Measurements from ENCODE around the gene PRSS50.

Gene PRSS50

DNA sequence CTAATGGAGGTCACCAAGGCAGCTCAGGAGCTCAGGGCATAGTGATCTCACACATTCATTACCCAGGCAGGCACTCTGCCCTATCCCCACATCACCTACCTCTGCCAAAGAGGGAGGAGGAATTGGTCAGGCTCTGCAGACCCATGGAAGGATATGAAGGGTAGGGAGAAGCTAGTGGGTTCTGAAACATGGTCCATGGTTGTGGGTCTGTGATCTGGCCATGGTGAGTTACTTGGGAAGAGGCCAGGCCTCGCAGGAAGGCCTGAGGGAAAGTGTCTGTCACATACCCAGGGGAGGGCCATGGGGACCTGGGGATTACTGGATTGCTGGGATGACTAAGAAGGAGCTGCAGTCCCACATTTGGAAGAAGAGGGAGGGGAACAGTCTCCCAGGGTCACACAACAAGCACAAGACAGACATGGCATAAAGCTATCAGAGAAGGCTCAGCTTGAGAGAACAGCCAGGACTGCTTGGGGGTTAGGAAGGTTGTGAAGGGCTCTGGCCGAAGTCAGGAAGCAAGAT lies 1.4 kb upstream of the PRSS50 start:
- DNase-seq (ENCODE audit: low read depth in 1 of 2, low spot score in 1 of 2): no peak
- no peak for TF ChIP-seq JUND (IDR thresholded peaks at IDR 0.05; ENCODE audit: low read depth)
- in situ Hi-C loops (cut with HindIII; ENCODE audit: low pct_unique_long_range_greater_than_20kb, low sequenced_read_pairs): no loop called here

DNA sequence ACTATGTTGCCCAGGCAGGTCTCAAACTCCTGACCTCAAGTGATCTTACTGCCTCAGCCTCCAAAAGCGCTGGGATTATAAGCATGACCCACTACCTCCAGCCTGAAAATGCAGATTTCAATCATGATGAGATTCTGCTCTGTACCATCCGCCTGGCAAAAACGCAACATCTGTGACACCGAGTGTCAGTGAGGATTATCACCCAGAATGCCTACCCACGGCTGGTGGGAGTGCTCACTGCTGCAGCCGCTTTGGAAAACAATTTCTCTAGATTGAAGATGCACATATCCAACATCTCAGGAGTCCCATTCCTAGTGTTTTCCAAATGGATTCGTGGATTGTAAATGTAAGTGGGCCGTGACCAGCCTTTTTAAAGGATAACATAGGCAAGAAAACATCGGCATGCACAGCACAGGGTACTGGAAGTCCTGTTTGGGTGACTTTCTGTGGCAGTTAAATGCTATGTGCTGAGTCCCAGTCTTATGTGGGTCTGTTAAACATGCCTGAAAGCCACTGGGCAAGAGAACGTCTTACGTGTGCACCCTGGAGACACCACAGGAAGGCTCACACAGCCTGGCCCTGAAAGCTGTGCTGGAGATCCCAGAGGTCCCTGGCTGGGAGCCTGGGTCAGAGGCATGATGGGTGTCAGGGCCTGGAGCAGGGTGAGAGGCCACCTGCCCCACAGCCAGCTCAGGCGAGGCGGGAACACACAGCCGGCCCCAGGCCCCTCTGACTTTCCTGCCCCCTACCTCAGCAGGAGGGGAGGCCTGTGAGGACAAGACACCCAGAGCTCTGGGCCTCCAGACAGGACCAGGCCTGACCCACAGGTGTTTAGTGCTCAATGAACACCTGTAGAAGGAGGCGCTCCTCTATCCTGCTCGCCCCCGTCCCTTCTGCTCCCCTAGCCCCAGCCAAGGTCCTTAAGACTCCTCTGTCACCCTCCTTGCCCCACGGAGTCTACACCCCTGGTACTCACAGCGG lies 918 bp downstream of the PRSS50 start:
- DNase-seq (ENCODE audit: low read depth in 1 of 2, low spot score in 1 of 2): no peak
- in situ Hi-C loops (cut with HindIII; ENCODE audit: low pct_unique_long_range_greater_than_20kb, low sequenced_read_pairs): no loop called here
- no peak for TF ChIP-seq JUND (IDR thresholded peaks at IDR 0.05; ENCODE audit: low read depth)

DNA sequence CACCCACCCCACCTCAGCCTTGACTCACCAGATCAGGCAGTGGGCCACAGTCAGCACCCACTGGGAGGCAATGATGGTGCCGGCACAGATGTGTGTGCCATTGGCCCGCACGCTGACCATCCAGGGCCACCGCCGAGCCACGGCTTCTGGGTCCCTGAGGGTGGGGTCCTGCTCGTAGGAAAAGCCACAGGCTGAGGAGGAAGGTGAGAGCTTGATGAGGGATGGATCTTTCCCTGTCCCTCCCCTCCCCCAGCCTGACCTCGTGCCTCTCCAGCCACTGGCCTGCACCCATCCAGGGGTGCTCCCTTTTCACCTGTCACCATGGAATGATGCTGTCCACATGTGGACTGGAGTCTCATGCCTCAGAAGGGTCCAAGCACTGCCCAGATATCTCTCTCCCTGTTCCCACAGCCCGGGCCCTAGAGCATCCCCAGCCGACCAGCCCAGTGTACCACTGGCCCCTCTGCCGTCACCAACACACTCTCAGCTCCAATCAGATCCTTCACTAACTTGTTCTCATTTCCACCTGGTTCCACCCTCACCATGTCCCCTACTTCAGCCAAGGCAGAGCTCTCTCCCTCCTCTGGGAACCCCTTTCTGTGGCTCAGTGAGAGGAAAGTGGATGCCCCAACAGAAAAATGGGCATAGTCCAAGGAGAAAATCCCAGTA lies 2.0 kb downstream of the PRSS50 start:
- DNase-seq (ENCODE audit: low read depth in 1 of 2, low spot score in 1 of 2): no peak
- no peak for TF ChIP-seq JUND (IDR thresholded peaks at IDR 0.05; ENCODE audit: low read depth)
- in situ Hi-C loops (cut with HindIII; ENCODE audit: low pct_unique_long_range_greater_than_20kb, low sequenced_read_pairs): no loop called here

DNA sequence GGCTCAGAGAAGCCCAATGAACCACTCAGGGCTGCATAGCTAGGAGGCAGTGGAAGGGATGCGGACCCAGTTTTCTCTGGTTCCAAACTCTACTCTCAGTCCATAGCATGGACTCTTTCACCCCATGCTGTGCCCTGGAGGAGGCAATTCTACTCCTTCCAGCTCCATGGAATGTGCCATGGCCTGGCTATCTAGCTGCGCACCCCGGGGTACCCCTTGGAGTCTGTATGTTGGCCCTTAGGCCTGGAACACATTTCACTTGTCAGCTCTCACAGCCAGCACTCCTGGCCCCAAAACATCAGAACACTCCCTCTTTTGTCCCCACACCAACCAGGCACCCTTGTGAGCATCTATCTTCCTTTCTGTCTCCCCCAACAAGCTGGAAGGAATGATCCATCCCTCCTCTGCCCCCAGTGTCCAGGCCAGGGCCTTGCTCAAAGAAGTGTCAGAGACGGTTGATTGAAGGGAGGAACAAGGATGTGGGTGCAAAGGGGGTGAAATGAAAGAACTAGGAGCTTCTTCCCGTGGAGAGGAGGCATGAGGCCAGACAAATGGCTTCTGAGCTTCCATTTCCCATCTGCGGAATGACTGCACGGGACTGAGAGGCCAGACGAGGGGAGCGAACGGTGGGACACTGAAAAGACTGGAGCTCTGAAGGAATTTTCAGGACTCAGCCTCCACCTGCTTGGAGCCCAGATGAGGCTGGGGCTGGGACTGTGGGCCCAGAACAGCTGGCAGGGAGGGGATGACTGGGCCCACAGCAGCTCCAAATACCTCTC lies 2.8 kb downstream of the PRSS50 start:
- no peak for DNase-seq (ENCODE audit: low read depth in 1 of 2, low spot score in 1 of 2)
- in situ Hi-C loops (cut with HindIII; ENCODE audit: low pct_unique_long_range_greater_than_20kb, low sequenced_read_pairs): no loop called here
- TF ChIP-seq JUND (IDR thresholded peaks at IDR 0.05; ENCODE audit: low read depth): no peak

GRCh38 chr3:46713898-46714552 lies 3.6 kb downstream of the PRSS50 start:
- no peak for DNase-seq (ENCODE audit: low read depth in 1 of 2, low spot score in 1 of 2)
- in situ Hi-C loops (cut with HindIII; ENCODE audit: low pct_unique_long_range_greater_than_20kb, low sequenced_read_pairs): no loop called here
- no peak for TF ChIP-seq JUND (IDR thresholded peaks at IDR 0.05; ENCODE audit: low read depth)

DNA sequence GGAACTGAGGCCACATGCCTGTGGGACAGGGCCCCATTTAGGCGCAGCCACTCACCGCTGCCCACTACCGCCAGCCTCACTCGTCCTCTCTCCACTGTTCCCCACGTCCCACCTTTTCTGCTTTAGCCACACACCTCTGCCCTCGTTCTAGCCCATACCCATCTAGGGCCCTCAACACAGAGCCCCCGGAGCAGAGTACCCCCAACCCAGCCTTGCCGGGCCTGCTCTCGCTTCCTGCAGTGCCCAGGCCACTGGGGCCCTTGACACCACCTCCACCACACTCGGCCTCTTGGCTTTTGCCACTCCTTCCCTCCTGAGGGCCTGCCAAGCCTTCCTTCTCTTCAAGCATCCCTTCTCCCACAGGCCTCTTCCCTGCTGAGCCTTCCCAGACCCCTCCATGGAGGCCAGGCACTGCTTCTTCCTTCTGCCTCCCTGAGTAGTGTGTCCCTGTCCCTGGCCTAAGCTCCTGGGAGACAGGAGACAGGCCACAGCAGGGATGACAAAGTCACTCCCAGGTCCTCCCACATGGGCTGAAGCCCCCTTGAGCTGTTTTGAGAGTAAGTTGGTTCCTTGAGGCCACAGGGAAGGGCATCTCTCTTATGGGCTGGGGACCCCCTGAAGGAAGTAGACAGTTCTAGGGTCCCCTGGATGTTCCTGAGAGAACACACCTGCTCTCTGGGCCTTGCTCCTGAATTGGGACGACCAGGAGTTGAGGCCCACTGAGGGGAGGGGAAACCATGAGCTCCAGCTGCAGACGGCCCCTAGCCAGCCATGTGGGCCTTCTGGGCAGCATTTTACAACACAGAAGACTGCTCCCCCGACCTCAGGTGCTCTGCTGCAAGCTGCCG lies 4.4 kb downstream of the PRSS50 start:
- no peak for DNase-seq (ENCODE audit: low read depth in 1 of 2, low spot score in 1 of 2)
- TF ChIP-seq JUND (IDR thresholded peaks at IDR 0.05; ENCODE audit: low read depth): no peak
- in situ Hi-C loops (cut with HindIII; ENCODE audit: low pct_unique_long_range_greater_than_20kb, low sequenced_read_pairs): no loop called here

- DNase-seq (ENCODE audit: low read depth in 1 of 2, low spot score in 1 of 2): no peak
- no peak for TF ChIP-seq JUND (IDR thresholded peaks at IDR 0.05; ENCODE audit: low read depth)
- in situ Hi-C loops (cut with HindIII; ENCODE audit: low pct_unique_long_range_greater_than_20kb, low sequenced_read_pairs): no loop called here
Measured at GRCh38 chr3:46712191-46713049, 5.2 kb downstream of the PRSS50 start.

GRCh38 chr3:46711760-46712159 lies 5.9 kb downstream of the PRSS50 start:
- no peak for DNase-seq (ENCODE audit: low read depth in 1 of 2, low spot score in 1 of 2)
- in situ Hi-C loops (cut with HindIII; ENCODE audit: low pct_unique_long_range_greater_than_20kb, low sequenced_read_pairs): no loop called here
- TF ChIP-seq JUND (IDR thresholded peaks at IDR 0.05; ENCODE audit: low read depth): no peak

- TF ChIP-seq JUND (IDR thresholded peaks at IDR 0.05; ENCODE audit: low read depth): no peak
- no peak for DNase-seq (ENCODE audit: low read depth in 1 of 2, low spot score in 1 of 2)
- in situ Hi-C loops (cut with HindIII; ENCODE audit: low pct_unique_long_range_greater_than_20kb, low sequenced_read_pairs): no loop called here
Measured at GRCh38 chr3:46711305-46711704, 6.4 kb downstream of the PRSS50 start.

GRCh38 chr3:46710671-46711295 lies 6.9 kb downstream of the PRSS50 start:
- no peak for DNase-seq (ENCODE audit: low read depth in 1 of 2, low spot score in 1 of 2)
- in situ Hi-C loops (cut with HindIII; ENCODE audit: low pct_unique_long_range_greater_than_20kb, low sequenced_read_pairs): no loop called here
- no peak for TF ChIP-seq JUND (IDR thresholded peaks at IDR 0.05; ENCODE audit: low read depth)
